OCI-LY7 (cell line): ENCODE measurements around the gene MBD1. TPM values are rescaled to one million over a fixed set of nuclear protein-coding genes. Genes with fewer than 3 reads are reported as not detected.

Experiments
- BruUV-seq: library from RNA; stranded (reverse); fragments of 400-500 nt; replicated peaks from 2 replicates; lab custom pipeline; 2021; lab: Mats Ljungman, UMichigan
- CTCF ChIA-PET: fragments of 300-600 bp; sonication (Branson Sonifier 250); formaldehyde crosslinking; loops from one replicate; lab custom pipeline; 2022; ENCODE audit warnings: antibody characterized with exemption; ENCODE audit not compliant: unreplicated experiment; lab: Charles Lee
- POLR2A ChIA-PET: fragments of 300-600 bp; sonication (Branson Sonifier 250); formaldehyde crosslinking; loops from one replicate; lab custom pipeline; 2022; ENCODE audit warnings: antibody characterized with exemption; lab: Charles Lee
- DNase-seq: peaks from one replicate; pipeline ENCODE4 v3.0.0-alpha.2; 2015; ENCODE audit warnings: low spot score
- H2AFZ ChIP-seq: fragments of 200-600 bp; sonication (generic), shearing (Covaris generic); 2 replicates; pipeline ENCODE4 v1.6.1; 2014; ENCODE audit warnings: mild to moderate bottlenecking, antibody characterized with exemption, low read length, moderate library complexity
- H3K27ac ChIP-seq: fragments of 200-600 bp; sonication (generic); 2 replicates; pipeline ENCODE4 v1.5.1; 2014; ENCODE audit warnings: mixed run types, low read depth, mild to moderate bottlenecking, moderate library complexity, low read length, inconsistent platforms; ENCODE audit not compliant: poor library complexity, severe bottlenecking
- H3K36me3 ChIP-seq: fragments of 200-600 bp; sonication (generic); 2 replicates; pipeline ENCODE4 v1.6.1; 2014; ENCODE audit warnings: mild to moderate bottlenecking, antibody characterized with exemption, low read length, moderate library complexity, mixed read lengths; ENCODE audit not compliant: insufficient read depth
- H3K4me1 ChIP-seq: fragments of 200-600 bp; sonication (generic); 2 replicates; pipeline ENCODE4 v1.5.1; 2014; ENCODE audit warnings: mild to moderate bottlenecking, low read length; ENCODE audit not compliant: insufficient read depth, poor library complexity, severe bottlenecking
- H3K4me2 ChIP-seq: fragments of 200-600 bp; sonication (generic); 2 replicates; pipeline ENCODE4 v1.6.1; 2014; ENCODE audit warnings: mild to moderate bottlenecking, low read length
- H3K4me3 ChIP-seq: fragments of 200-600 bp; sonication (generic); 2 replicates; pipeline ENCODE4 v1.5.1; 2014; ENCODE audit warnings: mild to moderate bottlenecking, low read depth, low read length; ENCODE audit not compliant: poor library complexity, severe bottlenecking
- H3K79me2 ChIP-seq: fragments of 200-600 bp; sonication (generic); 2 replicates; pipeline ENCODE4 v1.6.1; 2016; ENCODE audit warnings: low read depth, mild to moderate bottlenecking, low read length, moderate library complexity, mixed read lengths; ENCODE audit not compliant: insufficient read depth
- H3K9me2 ChIP-seq: fragments of 200-600 bp; sonication (generic); 2 replicates; pipeline ENCODE4 v1.6.1; 2016; ENCODE audit warnings: mild to moderate bottlenecking, low read length, mixed read lengths; ENCODE audit not compliant: insufficient read depth
- H3K9me3 ChIP-seq: fragments of 200-600 bp; sonication (generic); 2 replicates; pipeline ENCODE4 v1.6.1; 2014; ENCODE audit warnings: mild to moderate bottlenecking, mixed run types, low read length, mixed read lengths
- H4K20me1 ChIP-seq: fragments of 200-600 bp; sonication (generic); 2 replicates; pipeline ENCODE4 v1.6.1; 2014; ENCODE audit warnings: mild to moderate bottlenecking, antibody characterized with exemption, low read length, moderate library complexity, mixed read lengths; ENCODE audit not compliant: insufficient read depth
- EZH2phosphoT487 ChIP-seq: fragments of 200-600 bp; sonication (generic); IDR thresholded peaks from 2 replicates; pipeline ENCODE4 v1.6.1; 2018; ENCODE audit warnings: low read depth, borderline replicate concordance, mild to moderate bottlenecking, mixed run types, antibody characterized with exemption, low read length, moderate library complexity, mixed read lengths
- intact Hi-C: fragments of 100-400 bp; cut with micrococcal nuclease; formaldehyde crosslinking; loops from one replicate; pipeline ENCODE4 v1.10.0; 2022; ENCODE audit not compliant: unreplicated experiment
- total RNA-seq, 2 experiments: library from RNA; depleted of rRNA in 1 of 2; stranded (reverse); fragments of >200 nt in 1 of 2; shearing (Covaris generic) in 1 of 2; gene quantifications; 2 replicates each; pipeline ENCODE4 v1.2.3, GENCODE V29; 2014 to 2022
- TF ChIP-seq, protein P1 (sequence below): fragments of 200-600 bp; sonication (generic); conservative IDR thresholded peaks from 2 replicates; pipeline ENCODE4 v1.5.1; 2014; ENCODE audit warnings: mild to moderate bottlenecking, antibody characterized with exemption, low read length, moderate library complexity, mixed read lengths

The MBD1 gene
- total RNA-seq, 2 experiments from 2014 or later: 42.2 to 47.3 TPM

DNA sequence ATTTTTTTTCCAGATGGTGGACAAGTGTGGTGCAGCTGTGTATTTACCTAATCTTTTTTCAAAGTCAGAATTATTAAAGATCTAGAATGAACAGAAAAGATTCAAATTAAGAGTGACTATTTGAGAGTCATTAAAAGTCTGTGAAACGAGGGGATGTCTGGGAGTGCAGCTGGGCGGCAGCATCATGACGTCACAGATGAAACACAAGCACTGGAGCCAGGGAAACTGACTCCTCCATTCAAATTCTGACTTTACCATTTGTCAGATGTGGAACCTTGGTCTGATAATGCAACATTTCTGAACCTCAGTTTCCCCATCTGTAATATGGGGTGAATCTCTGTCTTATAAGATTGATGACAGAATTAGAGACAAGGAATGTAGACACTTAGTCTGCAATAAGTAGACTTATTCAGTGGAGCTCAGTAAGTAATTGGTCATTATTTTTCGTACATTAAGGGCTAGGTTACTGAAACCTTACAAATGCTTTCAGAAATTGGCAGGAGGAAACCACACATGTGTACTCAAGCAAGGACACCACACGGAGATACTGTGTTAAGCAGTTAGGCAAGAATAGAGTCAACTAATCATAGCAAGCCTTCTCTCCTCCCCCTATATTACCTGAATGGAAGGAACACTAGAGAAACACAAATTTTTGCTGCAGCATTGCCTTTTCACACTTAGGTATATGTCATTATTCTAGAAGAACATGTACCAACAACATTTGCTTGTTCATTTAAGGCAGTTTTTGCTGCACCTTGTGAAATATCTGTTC, 34.0 kb upstream of the MBD1 start:
- Histone ChIP-seq H3K36me3 (no peaks in the 10 kb centered on the region; the same call in 1 of the 2 replicates), H3K4me1 (peaks cover 71% of the 10 kb centered on the region), H3K79me2 (no peaks in the 10 kb centered on the region), H3K27ac (peak overlapping the region; percentile 93), H3K4me2 (peak overlapping the region; percentile 77), H4K20me1 (no peaks in the 10 kb centered on the region), H3K9me3 (peaks cover 6% of the 10 kb centered on the region; the same call in 1 of the 2 replicates), H3K9me2 (no peaks in the 10 kb centered on the region), H3K4me3 (peak overlapping the region; percentile 52), H2AFZ (peak overlapping the region; percentile 94; the same call in 1 of the 2 replicates)
- POLR2A ChIA-PET: interaction anchor here (1.0 to 2.7 kb wide), 4 partner anchors 11 to 42 kb away, joined by 3 to 10 read pairs (median 4); no protein-coding TSS in a partner anchor
- TF ChIP-seq, protein P1, sequence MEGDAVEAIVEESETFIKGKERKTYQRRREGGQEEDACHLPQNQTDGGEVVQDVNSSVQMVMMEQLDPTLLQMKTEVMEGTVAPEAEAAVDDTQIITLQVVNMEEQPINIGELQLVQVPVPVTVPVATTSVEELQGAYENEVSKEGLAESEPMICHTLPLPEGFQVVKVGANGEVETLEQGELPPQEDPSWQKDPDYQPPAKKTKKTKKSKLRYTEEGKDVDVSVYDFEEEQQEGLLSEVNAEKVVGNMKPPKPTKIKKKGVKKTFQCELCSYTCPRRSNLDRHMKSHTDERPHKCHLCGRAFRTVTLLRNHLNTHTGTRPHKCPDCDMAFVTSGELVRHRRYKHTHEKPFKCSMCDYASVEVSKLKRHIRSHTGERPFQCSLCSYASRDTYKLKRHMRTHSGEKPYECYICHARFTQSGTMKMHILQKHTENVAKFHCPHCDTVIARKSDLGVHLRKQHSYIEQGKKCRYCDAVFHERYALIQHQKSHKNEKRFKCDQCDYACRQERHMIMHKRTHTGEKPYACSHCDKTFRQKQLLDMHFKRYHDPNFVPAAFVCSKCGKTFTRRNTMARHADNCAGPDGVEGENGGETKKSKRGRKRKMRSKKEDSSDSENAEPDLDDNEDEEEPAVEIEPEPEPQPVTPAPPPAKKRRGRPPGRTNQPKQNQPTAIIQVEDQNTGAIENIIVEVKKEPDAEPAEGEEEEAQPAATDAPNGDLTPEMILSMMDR: no peak
- peak; percentile 74 for DNase-seq
- BruUV-seq: no TSS peak
- intact Hi-C loops: loop anchor here (1.0 kb wide), 1 partner anchor 28 kb away; the partner anchor contains the start of gene CXXC1
- CTCF ChIA-PET: no interaction called here

DNA sequence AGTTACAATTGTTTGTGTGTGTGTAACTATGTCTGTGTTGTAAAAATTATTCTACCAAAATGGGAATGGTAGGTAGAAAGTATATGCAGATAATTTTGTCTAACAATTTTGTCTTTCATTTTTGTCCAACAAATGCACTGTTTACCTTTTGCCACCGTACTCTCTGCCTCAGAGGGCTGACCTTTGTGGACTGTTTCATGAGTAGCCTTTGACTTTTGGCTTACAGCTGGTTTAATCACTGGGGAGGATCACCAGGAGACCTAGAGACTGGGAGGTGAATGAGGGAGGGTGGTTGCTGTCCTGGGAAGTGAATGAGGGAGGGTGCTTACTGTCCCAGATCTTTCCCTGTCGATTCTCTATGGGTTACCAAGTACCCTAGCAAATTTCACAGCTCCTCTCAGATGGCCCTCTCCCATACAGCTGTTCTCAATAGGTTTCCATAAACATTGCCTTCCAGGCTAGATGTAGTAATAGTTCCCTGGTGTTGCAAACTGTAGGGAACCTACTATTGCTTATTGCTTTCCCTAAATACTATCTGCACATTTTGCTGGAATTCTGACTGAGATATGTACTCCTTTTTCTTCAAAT, 32.6 kb upstream of the MBD1 start:
- ChIA-PET CTCF (no interaction called here), POLR2A (interaction anchor here (1.0 to 2.7 kb wide), 3 partner anchors 10 to 43 kb away, joined by 3 to 10 read pairs (median 5); no protein-coding TSS in a partner anchor)
- peak overlapping the region; percentile 94 for H2AFZ ChIP-seq
- no peaks in the 10 kb centered on the region for H4K20me1 ChIP-seq
- H3K4me1 ChIP-seq: peaks cover 59% of the 10 kb centered on the region
- H3K4me2 ChIP-seq: peak overlapping the region; percentile 77
- peaks cover 6% of the 10 kb centered on the region; the same call in 1 of the 2 replicates for H3K9me3 ChIP-seq
- no peak for DNase-seq
- no peak for TF ChIP-seq EZH2phosphoT487
- TF ChIP-seq, protein P1: no peak
- no peaks in the 10 kb centered on the region for H3K9me2 ChIP-seq
- H3K4me3 ChIP-seq: no peak overlapping the region
- BruUV-seq: no TSS peak
- H3K79me2 ChIP-seq: no peaks in the 10 kb centered on the region
- no peaks in the 10 kb centered on the region; the same call in 1 of the 2 replicates for H3K36me3 ChIP-seq
- peak overlapping the region; percentile 93 for H3K27ac ChIP-seq
- intact Hi-C loops: loop anchor here (5.0 kb wide), 1 partner anchor 43 kb away; no protein-coding TSS in a partner anchor
